Neural cell (in vitro differentiated cells): ENCODE measurements around the gene RNASE13.

Source experiments
- EP300 ChIP-seq: fragments of 450-650 bp; conservative IDR thresholded peaks from 2 replicates; pipeline ENCODE4 v1.6.1; 2014; ENCODE audit warnings: antibody characterized with exemption, mild to moderate bottlenecking, moderate library complexity; ENCODE audit not compliant: poor library complexity, severe bottlenecking
- POLR2AphosphoS5 ChIP-seq: IDR thresholded peaks from 2 replicates; pipeline ENCODE4 v1.6.1; 2012
- RAD21 ChIP-seq: fragments of 450-650 bp; conservative IDR thresholded peaks from 2 replicates; pipeline ENCODE4 v1.6.1; 2014; ENCODE audit warnings: antibody characterized with exemption, mild to moderate bottlenecking, moderate library complexity
- TF ChIP-seq, protein P1 (sequence below): fragments of 450-650 bp; IDR thresholded peaks from 2 replicates; pipeline ENCODE4 v1.5.1; 2014; ENCODE audit warnings: antibody characterized with exemption, mild to moderate bottlenecking, moderate library complexity; ENCODE audit not compliant: poor library complexity, severe bottlenecking

DNA sequence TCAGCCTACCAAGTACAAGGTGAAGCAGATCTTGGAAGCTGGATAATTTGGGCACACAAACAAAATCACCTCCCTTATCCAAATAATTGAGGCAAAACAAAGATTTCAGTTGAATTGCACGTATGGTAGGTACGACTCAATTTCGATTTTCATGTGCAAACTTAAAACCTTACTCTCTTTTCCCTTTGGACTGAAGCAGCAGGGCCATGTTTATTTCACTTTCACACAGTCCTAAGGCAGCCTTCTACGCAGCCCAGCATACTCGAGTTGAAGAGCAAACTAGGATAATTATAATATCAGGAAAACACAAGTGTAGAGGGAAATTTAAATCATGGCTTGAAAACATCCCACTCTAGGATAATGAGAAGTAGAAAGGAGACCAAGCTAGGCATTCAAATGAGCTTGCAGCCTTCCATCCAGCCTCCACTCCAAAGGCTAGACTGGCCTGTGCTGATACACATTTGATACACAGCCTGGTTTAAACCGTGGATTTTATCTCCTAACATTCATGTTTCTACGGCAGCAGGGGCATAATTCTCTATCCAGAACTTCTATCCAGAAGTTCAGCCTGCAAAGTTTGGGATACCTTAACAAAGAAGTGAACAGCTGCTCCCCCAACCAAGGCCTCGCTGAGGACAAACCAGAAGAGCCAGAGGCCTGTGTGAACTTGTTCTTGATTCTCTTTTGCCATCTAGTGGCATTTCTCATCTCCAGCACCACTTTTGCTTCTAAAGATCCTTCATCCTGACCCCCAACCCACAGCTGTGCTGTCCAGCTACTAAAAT, 5.2 kb upstream of the RNASE13 start:
- TF ChIP-seq, protein P1, sequence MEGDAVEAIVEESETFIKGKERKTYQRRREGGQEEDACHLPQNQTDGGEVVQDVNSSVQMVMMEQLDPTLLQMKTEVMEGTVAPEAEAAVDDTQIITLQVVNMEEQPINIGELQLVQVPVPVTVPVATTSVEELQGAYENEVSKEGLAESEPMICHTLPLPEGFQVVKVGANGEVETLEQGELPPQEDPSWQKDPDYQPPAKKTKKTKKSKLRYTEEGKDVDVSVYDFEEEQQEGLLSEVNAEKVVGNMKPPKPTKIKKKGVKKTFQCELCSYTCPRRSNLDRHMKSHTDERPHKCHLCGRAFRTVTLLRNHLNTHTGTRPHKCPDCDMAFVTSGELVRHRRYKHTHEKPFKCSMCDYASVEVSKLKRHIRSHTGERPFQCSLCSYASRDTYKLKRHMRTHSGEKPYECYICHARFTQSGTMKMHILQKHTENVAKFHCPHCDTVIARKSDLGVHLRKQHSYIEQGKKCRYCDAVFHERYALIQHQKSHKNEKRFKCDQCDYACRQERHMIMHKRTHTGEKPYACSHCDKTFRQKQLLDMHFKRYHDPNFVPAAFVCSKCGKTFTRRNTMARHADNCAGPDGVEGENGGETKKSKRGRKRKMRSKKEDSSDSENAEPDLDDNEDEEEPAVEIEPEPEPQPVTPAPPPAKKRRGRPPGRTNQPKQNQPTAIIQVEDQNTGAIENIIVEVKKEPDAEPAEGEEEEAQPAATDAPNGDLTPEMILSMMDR, result peak; percentile 76
- peak; percentile 78 for TF ChIP-seq RAD21
- no peak for TF ChIP-seq EP300
- no peak for TF ChIP-seq POLR2AphosphoS5
